G401 (cell line): ENCODE data around the gene COX10. TPM values are rescaled to one million over a fixed set of nuclear protein-coding genes. Genes with fewer than 3 reads are reported as not detected.

Experiments
- DNase-seq: peaks from one replicate; pipeline ENCODE4 v3.0.0-alpha.2; 2015; ENCODE audit warnings: low spot score
- in situ Hi-C: cut with HindIII; loops from 2 replicates; pipeline ENCODE4 v1.10.0; 2016; ENCODE audit warnings: low sequenced_read_pairs, mixed read lengths
- total RNA-seq: library from RNA; depleted of rRNA; stranded (reverse); fragments of >200 nt; shearing (Covaris generic); gene quantifications from 2 replicates; pipeline ENCODE4 v1.2.3, GENCODE V29; 2014

Gene COX10
- total RNA-seq, 1 experiment from 2014 or later: 26.4 TPM

DNA sequence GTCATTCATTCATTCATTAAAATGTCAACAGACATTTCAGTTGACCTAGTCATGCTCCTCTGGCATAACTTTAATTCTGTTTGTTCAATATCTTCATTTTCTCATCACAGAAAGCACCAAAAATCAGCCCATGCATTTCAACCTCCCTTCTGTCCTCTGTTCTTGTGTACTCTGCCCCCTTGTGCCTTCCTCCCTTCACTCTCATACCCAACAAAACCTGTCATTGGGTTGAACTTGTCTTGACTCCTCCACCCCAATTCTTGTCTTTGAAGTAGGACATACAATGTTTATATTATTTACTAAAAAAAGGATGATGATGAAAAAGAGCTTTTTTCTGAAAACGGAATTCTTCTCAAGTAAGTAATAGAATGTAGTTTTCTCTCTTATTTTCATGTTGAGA, 43.8 kb downstream of the COX10 start:
- DNase-seq: no peak
- in situ Hi-C loops: no loop called here

DNA sequence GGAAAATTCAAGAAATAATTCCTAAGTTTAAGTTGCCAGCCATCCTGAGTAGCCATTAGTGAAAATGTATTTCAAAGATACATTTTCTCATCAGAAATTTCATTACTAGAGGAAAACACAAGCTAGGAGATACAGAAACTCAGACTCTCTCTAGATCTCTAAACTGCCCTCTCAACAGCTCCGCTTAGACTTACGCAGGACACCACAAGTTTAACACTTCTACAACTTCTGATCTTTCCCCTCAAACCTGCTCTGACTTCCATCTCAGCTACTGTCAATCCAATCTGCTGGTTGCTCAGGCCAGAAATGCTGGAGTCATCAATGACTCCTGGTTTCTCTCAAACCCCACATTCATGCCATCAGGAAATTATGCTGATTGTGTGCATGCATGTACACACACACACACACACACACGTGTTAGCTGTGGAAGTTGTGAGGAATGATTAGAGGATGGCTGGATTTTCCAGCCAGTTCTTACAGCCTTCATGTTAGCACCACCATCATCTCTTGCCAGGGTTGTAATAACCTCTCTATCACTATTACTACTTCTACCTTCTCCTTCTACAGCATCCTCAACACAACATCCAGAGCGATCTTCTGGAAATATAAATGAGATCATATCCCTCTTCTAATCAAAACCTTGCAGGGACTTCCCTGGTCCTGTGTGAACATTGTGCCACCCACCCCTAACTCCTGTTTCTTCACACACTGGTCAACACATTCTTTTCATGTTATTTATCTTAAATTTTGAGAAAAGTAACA, 47.1 kb downstream of the COX10 start:
- DNase-seq: no peak
- in situ Hi-C loops: no loop called here

DNA sequence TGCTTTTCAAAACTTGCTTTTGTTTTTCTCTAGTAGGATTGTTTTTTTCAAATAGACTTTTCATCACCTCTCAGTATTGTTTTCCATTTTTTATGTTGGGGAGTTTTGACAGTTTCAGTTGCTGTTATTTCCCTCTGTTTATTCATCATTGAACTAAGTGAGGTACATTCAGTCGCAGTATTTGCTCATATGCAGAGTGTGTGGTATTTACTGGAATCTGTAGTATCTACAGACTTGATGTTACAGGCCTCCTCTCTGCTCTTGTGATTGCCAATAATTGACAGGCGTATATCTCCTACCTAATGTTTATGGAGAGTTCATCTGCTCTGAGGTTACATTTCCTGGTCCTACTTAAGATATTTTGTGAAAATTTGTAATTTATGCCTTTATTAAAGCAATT, 49.6 kb downstream of the COX10 start:
- in situ Hi-C loops: no loop called here
- DNase-seq: no peak

DNA sequence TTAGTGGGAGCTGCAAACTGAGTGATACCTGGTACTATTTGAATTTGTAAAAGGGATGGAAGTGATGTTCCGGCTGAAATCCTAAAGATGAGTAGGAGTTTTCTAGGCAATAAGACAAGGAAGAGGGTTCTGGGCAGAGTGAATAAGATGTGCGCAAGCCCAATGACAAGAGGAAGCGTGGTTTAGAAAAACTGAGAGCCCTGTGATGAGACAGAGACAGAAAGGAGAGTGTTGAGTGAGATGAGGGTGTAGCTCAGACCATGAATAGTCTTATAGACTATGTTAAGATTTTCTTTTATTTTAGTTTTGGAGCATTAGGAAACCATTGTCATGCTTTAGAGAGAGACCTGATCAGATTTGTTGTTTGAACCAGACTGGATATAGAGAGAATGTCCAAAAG, 50.2 kb downstream of the COX10 start:
- no peak for DNase-seq
- in situ Hi-C loops: no loop called here

DNA sequence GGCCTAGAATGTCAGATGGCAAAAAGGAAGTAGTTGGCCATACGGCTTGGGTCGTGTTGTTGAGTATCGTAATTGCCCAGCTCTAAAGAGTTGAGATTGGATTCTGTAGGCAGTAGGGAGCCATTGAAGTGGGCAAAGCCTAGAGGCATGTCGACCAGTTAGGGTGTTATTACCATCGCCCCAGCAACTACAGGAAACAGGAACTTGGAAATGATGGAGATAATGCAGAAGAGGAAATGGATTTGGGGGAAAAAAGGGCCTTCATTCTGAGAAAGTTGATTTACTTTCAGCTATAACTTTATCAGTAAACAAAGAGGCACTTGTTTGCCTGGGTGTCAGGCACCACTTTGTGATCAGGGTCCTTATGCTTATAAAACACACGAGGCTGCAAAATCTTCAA, 52.6 kb downstream of the COX10 start:
- in situ Hi-C loops: no loop called here
- DNase-seq: no peak

DNA sequence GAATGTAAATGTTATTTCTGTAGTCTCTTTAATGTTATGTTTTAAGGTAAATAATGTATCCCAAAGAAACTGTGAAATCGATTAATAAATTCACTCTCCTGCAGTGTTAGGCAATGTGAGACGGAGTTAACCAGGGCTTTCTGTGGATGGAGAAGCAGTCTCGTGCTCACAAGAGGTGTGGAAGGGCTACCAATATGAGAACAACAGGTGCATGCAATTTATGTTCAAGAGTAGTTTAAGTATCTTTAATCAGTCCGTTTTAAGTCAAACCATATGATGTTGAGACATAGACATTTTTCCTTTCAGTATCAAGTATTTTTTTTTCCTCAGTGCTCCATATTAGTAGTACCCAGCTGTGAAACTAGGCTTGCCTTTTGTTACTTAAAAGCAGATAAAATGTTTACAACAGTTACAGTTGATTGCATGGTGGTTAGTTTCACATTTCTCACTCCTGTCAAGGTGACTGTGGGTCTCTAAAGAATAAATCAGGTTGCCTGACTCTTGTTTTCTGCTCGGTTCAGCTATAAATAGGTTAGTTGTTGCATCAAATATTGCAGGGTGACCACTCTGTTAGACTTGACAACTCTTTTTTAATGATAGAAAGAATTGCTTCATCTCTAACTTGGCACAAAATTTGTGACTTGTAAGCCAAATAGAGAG, 54.4 kb downstream of the COX10 start:
- DNase-seq: no peak
- in situ Hi-C loops: no loop called here

DNA sequence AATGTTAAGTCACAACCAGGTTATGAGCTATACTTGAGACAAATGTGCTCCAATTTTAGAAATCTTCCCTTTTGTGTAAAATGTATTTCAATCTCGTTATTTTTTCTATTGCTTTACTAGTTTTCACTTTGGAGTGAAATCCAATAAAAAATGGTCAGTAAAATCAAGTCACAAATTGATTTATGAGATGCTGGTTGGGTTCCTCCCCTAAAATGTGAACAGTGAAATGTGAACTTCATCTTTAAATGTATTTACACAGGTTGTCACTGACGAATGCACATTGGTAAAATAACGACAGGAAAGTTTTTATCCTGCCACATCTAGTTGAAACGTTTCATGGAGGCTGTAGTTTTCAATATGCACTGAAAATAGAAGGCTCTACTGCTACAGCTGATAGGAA, 55.5 kb downstream of the COX10 start:
- in situ Hi-C loops: no loop called here
- no peak for DNase-seq

DNA sequence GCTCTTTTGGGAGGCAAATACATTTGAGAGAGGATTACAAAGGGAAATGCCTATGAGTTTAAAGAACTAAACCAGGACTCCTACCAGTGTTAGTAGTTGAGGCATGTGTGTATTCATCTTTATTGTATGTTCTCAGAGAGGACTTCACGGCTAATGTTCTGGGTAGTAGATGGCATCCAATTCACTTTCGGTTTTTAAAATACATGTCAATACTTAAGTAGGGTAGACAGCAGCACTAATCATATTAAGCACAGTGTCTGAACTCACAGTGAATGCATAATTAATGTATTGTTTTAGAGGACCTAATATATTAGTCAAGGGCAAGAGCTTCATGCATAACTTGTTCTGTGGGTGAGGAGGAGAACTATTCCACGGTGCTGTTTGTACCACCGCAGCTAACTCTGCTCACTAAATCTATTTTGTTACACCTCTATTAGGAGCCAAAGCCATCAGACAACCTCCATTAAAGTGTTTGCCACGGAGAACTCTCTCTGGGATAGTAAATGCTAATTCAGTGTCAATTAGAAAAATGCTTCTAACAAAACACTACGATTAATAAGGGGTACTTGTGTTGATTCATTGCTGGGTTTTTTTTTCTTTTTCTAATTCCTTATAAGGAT, 56.3 kb downstream of the COX10 start:
- DNase-seq: no peak
- in situ Hi-C loops: no loop called here

DNA sequence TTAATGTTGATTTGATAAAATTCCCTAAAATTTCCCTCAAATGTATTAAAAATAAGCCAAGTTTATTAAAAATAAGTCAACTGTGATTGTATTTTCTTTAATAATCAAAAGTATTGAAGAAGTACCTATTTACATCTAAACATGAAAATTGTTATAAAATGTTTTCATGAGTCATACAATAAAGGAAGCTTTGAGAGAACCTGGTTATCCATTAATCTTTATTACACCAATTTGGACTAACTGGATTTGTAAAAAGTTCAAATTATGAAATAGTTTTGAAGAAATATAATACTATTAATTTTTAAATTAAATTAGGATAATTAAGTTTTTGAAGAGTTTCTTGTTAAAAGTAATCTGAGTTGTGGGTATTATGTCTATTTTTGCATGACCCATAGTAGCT, 63.8 kb downstream of the COX10 start:
- DNase-seq: no peak
- in situ Hi-C loops: no loop called here

DNA sequence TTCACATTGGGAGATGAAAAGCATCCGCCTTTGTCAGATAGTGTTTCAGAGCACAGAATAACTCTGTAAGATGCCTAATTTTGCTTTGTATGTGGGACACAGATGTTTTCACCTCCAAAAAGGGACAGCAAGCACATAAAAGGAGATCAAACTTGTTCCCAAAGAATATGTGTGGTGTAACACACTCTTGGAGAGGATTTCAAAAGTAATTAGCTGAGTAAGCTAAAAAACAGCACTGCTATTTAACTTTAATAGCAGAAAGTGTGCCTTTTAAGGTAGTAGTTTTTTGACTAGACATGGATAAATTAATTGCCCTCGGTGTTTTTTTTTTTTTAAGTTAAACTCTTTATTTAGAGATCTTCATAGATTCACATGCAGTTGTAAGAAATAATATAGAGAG, 65.2 kb downstream of the COX10 start:
- DNase-seq: no peak
- in situ Hi-C loops: no loop called here

DNA sequence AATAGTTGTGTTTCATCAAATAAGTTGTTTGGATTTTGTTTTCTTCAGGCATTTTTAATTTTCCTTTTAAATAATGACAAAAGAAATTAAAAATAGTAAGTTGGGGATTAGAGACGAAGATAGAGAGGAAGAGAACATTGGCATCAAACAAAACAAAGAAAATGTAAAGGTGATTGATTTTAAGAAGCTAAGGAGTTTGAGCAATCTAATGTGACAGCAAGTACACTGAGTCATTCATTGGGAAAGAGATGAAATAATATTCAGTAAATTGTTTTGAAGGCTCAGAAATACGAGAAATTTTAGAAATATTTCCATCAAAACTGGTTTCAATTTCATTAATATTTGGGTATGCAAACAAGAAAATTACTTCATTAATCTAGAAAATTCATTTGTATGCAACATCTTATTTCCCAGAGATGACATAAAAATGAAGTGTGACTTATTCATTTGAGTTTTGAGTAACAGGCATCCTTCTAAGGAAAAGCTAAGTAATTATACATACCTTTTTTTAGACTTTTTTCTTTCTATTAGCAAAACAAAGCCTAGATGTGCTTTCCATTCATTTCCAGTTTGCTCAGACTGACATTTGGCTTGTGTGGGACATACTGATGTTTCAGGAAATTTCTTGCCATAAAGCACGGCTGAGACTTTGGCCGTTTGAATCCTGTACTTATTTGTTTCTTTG, 66.7 kb downstream of the COX10 start:
- in situ Hi-C loops: no loop called here
- DNase-seq: no peak

DNA sequence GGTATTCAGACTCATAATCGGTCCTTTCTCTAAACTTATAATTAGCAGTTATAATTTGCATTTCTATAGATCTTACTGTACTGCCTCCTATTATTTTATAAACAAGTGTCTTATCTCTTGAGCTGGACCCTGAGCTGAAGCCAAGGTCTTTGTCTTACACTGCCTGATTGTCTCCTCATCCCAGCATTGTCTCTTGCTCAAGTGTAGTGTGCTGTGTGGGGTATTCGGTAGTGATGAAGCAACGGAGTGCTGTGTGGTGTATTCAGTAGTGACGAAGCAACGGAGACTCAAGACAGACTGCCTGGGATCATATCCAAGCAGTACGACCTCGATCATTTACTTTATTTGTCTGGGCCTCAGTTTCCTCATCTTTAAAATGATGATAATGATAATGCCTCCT, 69.3 kb downstream of the COX10 start:
- in situ Hi-C loops: no loop called here
- no peak for DNase-seq

DNA sequence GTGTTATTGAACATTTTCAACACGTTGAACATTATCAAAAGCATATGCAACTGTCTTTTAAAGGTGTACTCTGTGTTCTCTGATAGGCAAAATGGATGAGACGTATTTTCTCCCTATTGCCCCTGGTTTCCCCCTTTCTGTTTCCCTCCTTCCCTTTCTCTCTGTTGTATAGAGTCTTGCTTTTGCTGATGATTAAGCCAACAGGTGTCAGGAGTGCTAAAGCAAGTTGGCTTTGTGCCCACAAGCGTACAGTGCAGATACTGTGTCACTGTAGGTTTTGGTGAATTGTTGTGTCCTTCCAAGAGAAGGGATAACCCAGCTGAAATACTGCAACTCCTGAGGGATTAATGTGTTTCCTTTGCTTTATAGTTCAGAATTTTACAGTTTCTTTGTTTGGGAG, 74.4 kb downstream of the COX10 start:
- peak; percentile 30 for DNase-seq
- in situ Hi-C loops: no loop called here

DNA sequence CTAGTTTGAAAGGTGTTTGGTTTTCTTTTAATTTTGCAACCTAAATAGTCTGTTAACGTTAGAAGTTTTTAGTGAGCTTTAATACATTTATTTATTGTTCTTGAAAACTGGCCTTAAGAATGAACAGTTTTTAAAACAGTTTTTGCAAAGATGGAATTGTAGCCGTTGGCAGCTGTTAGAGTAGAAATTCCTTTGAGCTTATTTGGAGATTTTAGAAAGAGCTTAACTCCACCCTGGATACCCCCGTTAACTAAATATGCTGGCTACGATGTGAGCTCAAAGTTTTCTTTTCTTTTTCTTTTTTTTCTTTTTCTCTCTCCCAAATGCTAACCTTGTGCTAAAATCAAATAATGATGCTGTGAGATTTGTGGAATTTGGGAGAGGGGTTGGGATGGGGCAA, 75.2 kb downstream of the COX10 start:
- in situ Hi-C loops: no loop called here
- no peak for DNase-seq

DNA sequence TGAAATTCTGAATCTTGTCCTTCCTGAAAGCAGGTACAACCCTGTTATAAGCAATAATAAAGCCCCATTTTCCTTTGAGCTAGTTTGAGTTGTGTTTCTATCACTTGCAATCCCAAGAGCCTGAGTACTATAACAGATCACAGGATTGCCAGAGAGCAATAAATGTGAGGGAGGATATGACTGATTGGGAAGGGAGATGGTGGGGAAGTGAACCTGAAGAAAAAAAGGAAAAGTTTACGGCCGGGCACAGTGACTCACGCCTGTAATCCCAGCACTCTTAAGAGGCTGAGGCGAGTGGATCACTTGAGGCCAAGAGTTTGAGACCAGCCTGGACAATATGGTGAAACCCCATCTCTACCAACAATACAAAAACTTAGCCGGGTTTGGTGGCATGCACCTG, 80.4 kb downstream of the COX10 start:
- in situ Hi-C loops: no loop called here

DNA sequence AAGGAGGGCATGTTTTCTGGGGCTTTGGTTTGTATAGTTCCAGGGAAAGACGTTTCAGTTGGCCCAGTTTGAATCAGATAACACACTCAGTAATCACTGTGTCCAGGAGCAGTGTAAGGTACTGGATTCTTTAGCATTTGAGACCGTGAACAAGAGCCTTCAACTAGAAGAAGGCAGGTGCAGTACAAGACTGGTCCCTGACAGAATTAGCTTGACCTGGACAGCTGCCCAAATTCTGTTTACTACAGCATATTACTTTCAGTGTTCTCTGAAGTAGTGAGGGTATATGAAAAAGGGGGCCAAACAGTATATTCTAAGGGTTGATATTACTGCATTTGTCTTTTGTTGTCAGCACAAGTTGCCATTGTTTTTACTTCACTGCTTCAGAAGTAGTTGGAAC, 81.3 kb downstream of the COX10 start:
- peak; percentile 20 for DNase-seq

More for the DNA sequence above, 80.4 kb downstream of the COX10 start:
- DNase-seq: no peak

DNA sequence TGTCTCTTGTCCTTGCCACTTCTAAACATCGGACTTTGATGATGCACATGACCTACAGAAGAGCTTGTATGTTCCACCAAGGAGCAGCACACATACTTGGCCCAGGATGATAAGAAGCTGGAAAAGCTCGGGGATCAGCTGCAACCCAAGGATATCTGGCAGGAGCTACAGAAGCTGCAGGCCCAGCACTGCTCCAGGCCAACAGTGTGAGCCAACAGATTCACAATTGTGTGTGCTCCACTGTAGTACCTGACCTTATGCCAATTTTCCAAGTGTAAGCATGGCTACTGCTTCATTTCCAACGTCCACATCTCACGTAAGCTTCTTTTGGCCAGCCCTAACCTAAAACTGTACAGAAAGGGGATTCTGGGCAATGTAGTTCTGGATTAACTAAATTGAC, 83.4 kb downstream of the COX10 start:
- in situ Hi-C loops: no loop called here
- DNase-seq: peak; percentile 52

More for the DNA sequence above, 81.3 kb downstream of the COX10 start:
- in situ Hi-C loops: no loop called here

DNA sequence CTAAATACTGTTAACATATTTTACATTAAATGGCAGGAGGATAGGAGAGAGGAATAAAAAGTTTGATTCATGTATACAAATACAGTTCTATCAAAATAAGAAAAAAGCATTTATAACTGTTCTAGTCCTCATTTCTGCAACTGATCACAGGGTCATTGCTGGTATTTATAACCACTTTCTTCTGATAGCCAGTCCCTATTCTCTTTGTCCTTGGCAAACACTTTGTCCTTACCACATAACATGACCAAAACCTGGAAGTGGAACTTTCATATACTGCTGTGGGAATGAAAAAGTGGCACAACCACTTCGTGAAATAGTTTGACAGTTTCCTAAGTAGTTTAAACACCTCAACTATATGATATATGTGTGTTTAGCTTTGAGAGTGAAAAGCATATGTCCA, 84.1 kb downstream of the COX10 start:
- no peak for DNase-seq
- in situ Hi-C loops: no loop called here

DNA sequence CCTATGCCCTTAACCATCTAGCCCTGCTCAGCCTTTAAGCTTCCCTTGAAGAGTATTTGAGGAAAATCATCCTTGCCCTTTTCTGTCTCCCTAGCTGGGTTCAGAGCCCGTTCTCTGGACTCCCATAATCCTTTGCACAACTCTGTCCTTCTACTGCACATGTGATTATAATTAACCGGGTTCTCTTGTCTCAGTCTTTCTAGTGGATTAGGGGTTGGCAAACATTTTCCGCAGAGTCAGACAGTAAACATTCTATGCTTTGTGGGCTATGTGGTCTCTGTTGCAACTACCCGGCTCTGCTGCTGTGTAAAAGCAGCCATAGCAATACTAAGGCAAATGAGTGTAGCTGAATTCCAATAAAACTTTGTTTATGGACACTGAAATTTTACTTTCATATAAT, 87.4 kb downstream of the COX10 start:
- in situ Hi-C loops: no loop called here
- DNase-seq: no peak

DNA sequence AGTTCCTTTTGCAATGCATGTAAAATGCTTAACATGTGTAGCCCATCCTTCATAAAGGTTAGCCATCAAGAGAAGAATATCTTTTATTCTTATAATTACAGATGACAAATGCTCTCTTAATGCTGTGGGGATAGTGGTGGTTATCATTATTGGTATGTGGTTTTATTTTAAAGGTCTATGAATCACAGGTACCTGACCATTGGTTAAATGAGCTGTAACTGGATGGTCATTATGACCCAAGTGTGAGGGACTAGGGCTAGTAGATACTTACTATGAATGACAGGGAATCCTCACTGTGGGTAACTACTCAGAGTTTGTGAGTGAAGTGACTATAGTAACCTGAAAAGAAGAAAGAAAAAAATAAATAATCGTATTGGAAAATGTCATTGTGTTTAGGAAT, 88.5 kb downstream of the COX10 start:
- in situ Hi-C loops: no loop called here
- DNase-seq: no peak
